Measurements from ENCODE around the gene SULT2B1. TPM values are rescaled to one million over a fixed set of nuclear protein-coding genes. Genes with fewer than 3 reads are reported as not detected.
A peak's percentile ranks its signal among the peaks of the same experiment; 100 is the strongest.

SULT2B1 gene
- total RNA-seq, result not detected in 2 replicates

GRCh38 chr19:48551437-48552302, at the start of gene SULT2B1:
SULT2B1 (plus strand) TSS chr19:48552172; CDS start chr19:48552253, 81 bp downstream.
- no peaks in the 10 kb centered on the region for H3K9me3 Mint-ChIP-seq
- H3K4me1 Mint-ChIP-seq (ENCODE audit: low read depth), result no peaks in the 10 kb centered on the region
- intact Hi-C loops (cut with micrococcal nuclease), result no loop called here
- H3K27me3 Mint-ChIP-seq (ENCODE audit: insufficient read depth), result no peaks in the 10 kb centered on the region
- no peak for DNase-seq (ENCODE audit: low spot score)
- no peak within 1 kb of the TSS for H3K4me3 Mint-ChIP-seq
- H3K36me3 Mint-ChIP-seq (ENCODE audit: low read depth), result no peaks in the 10 kb centered on the region
- H3K27ac Mint-ChIP-seq, result no peak within 1 kb of the TSS

GRCh38 chr19:48502350-48503018, 49.5 kb upstream of the SULT2B1 start:
- intact Hi-C loops (cut with micrococcal nuclease), result loop anchor here (1.0 to 2.0 kb wide), 4 partner anchors 8 to 34 kb away; partner anchors contain the start of gene CYTH2
- peaks cover 6% of the 10 kb centered on the region for H3K4me1 Mint-ChIP-seq (ENCODE audit: low read depth)
- no peak overlapping the region for H3K27ac Mint-ChIP-seq
- no peak for DNase-seq (ENCODE audit: low spot score)
- H3K9me3 Mint-ChIP-seq, result no peaks in the 10 kb centered on the region
- peak overlapping the region; percentile 54 for H3K4me3 Mint-ChIP-seq
- peaks cover under 1% of the 10 kb centered on the region for H3K36me3 Mint-ChIP-seq (ENCODE audit: low read depth)
- H3K27me3 Mint-ChIP-seq (ENCODE audit: insufficient read depth), result peaks cover 5% of the 10 kb centered on the region

- H3K27me3 Mint-ChIP-seq (ENCODE audit: insufficient read depth), result peaks cover 2% of the 10 kb centered on the region
- peaks cover 15% of the 10 kb centered on the region for H3K4me1 Mint-ChIP-seq (ENCODE audit: low read depth)
- intact Hi-C loops (cut with micrococcal nuclease), result loop anchor here (1.0 kb wide), 3 partner anchors 78 to 102 kb away; no protein-coding TSS in a partner anchor
- no peak overlapping the region for H3K27ac Mint-ChIP-seq
- DNase-seq (ENCODE audit: low spot score), result no peak
- H3K4me3 Mint-ChIP-seq, result no peak overlapping the region
- no peaks in the 10 kb centered on the region for H3K9me3 Mint-ChIP-seq
- H3K36me3 Mint-ChIP-seq (ENCODE audit: low read depth), result peaks cover 5% of the 10 kb centered on the region
These were observed 45.7 kb upstream of the SULT2B1 start for GRCh38 chr19:48506138-48506733.

- H3K4me1 Mint-ChIP-seq (ENCODE audit: low read depth), result peaks cover 9% of the 10 kb centered on the region
- peaks cover 5% of the 10 kb centered on the region for H3K36me3 Mint-ChIP-seq (ENCODE audit: low read depth)
- H3K9me3 Mint-ChIP-seq, result no peaks in the 10 kb centered on the region
These were observed 44.0 kb upstream of the SULT2B1 start for GRCh38 chr19:48507911-48508439.

GRCh38 chr19:48508729-48509411, 43.1 kb upstream of the SULT2B1 start:
- Mint-ChIP-seq H3K4me1 (ENCODE audit: low read depth) (peaks cover 11% of the 10 kb centered on the region), H3K27me3 (ENCODE audit: insufficient read depth) (peaks cover 4% of the 10 kb centered on the region), H3K36me3 (ENCODE audit: low read depth) (peaks cover 5% of the 10 kb centered on the region), H3K9me3 (no peaks in the 10 kb centered on the region), H3K27ac (no peak overlapping the region), H3K4me3 (no peak overlapping the region)
- intact Hi-C loops (cut with micrococcal nuclease), result no loop called here
- DNase-seq (ENCODE audit: low spot score), result no peak

More at GRCh38 chr19:48507911-48508439, 44.0 kb upstream of the SULT2B1 start:
- DNase-seq (ENCODE audit: low spot score), result no peak
- no peak overlapping the region for H3K27ac Mint-ChIP-seq
- H3K27me3 Mint-ChIP-seq (ENCODE audit: insufficient read depth), result peaks cover 2% of the 10 kb centered on the region
- intact Hi-C loops (cut with micrococcal nuclease), result no loop called here
- H3K4me3 Mint-ChIP-seq, result peak overlapping the region; percentile 12

GRCh38 chr19:48509467-48510194, 42.3 kb upstream of the SULT2B1 start:
- Mint-ChIP-seq H3K27ac (no peak overlapping the region), H3K36me3 (ENCODE audit: low read depth) (peaks cover 5% of the 10 kb centered on the region), H3K9me3 (no peaks in the 10 kb centered on the region), H3K4me3 (peak overlapping the region; percentile 19), H3K27me3 (ENCODE audit: insufficient read depth) (peaks cover 3% of the 10 kb centered on the region), H3K4me1 (ENCODE audit: low read depth) (peaks cover 14% of the 10 kb centered on the region)
- intact Hi-C loops (cut with micrococcal nuclease), result loop anchor here (1.0 to 10.0 kb wide), 7 partner anchors 7 to 445 kb away; partner anchors contain the start of genes BAX, CYTH2, LIG1 and ZSWIM9
- DNase-seq (ENCODE audit: low spot score), result no peak

GRCh38 chr19:48510421-48511268, 41.3 kb upstream of the SULT2B1 start:
- peaks cover 3% of the 10 kb centered on the region for H3K27me3 Mint-ChIP-seq (ENCODE audit: insufficient read depth)
- peak overlapping the region; percentile 70 for H3K27ac Mint-ChIP-seq
- intact Hi-C loops (cut with micrococcal nuclease), result loop anchor here (1.0 to 10.0 kb wide), 7 partner anchors 8 to 444 kb away; partner anchors contain the start of genes BAX, CYTH2, LIG1 and ZSWIM9

GRCh38 chr19:48511321-48511731, 40.6 kb upstream of the SULT2B1 start:
- Mint-ChIP-seq H3K4me1 (ENCODE audit: low read depth) (peaks cover 14% of the 10 kb centered on the region), H3K27me3 (ENCODE audit: insufficient read depth) (peaks cover 3% of the 10 kb centered on the region), H3K9me3 (no peaks in the 10 kb centered on the region), H3K36me3 (ENCODE audit: low read depth) (peaks cover 5% of the 10 kb centered on the region), H3K4me3 (peak overlapping the region; percentile 87), H3K27ac (no peak overlapping the region)
- no peak for DNase-seq (ENCODE audit: low spot score)
- intact Hi-C loops (cut with micrococcal nuclease), result loop anchor here (2.0 to 10.0 kb wide), 5 partner anchors 43 to 443 kb away; partner anchors contain the start of genes BAX, CYTH2, LIG1 and ZSWIM9

More at GRCh38 chr19:48510421-48511268, 41.3 kb upstream of the SULT2B1 start:
- peak; percentile 67 for DNase-seq (ENCODE audit: low spot score)
- Mint-ChIP-seq H3K4me3 (peak overlapping the region; percentile 87), H3K4me1 (ENCODE audit: low read depth) (peaks cover 14% of the 10 kb centered on the region), H3K9me3 (no peaks in the 10 kb centered on the region), H3K36me3 (ENCODE audit: low read depth) (peaks cover 5% of the 10 kb centered on the region)

- H3K4me3 Mint-ChIP-seq, result peak within 1 kb of the TSS; percentile 87
- DNase-seq (ENCODE audit: low spot score), result peak; percentile 68
- peaks cover 5% of the 10 kb centered on the region for H3K36me3 Mint-ChIP-seq (ENCODE audit: low read depth)
- H3K4me1 Mint-ChIP-seq (ENCODE audit: low read depth), result peaks cover 14% of the 10 kb centered on the region
- intact Hi-C loops (cut with micrococcal nuclease), result loop anchor here (2.0 to 10.0 kb wide), 5 partner anchors 43 to 443 kb away; partner anchors contain the start of genes BAX, CYTH2, LIG1 and ZSWIM9
- no peaks in the 10 kb centered on the region for H3K9me3 Mint-ChIP-seq
- peak within 1 kb of the TSS; percentile 70 for H3K27ac Mint-ChIP-seq
- peaks cover 3% of the 10 kb centered on the region for H3K27me3 Mint-ChIP-seq (ENCODE audit: insufficient read depth)
These were observed 40.0 kb upstream of the SULT2B1 start, which contains the start of gene LMTK3 for GRCh38 chr19:48511800-48512503. LMTK3 (minus strand) TSS chr19:48511835; CDS start chr19:48511576, 259 bp downstream.

- Mint-ChIP-seq H3K27ac (no peak overlapping the region), H3K9me3 (no peaks in the 10 kb centered on the region), H3K36me3 (ENCODE audit: low read depth) (peaks cover 3% of the 10 kb centered on the region), H3K4me1 (ENCODE audit: low read depth) (peaks cover 14% of the 10 kb centered on the region), H3K27me3 (ENCODE audit: insufficient read depth) (peaks cover 3% of the 10 kb centered on the region), H3K4me3 (no peak overlapping the region)
- intact Hi-C loops (cut with micrococcal nuclease), result loop anchor here (1.0 to 10.0 kb wide), 6 partner anchors 67 to 442 kb away; partner anchors contain the start of genes BAX, GRWD1, LIG1 and RPL18
- DNase-seq (ENCODE audit: low spot score), result no peak
These were observed 39.3 kb upstream of the SULT2B1 start for GRCh38 chr19:48512504-48513288.
